ENCODE measurements around the gene GRM7. TPM values are rescaled to one million over a fixed set of nuclear protein-coding genes. Genes with fewer than 3 reads are reported as not detected.

GRM7 gene
- total and polyA plus RNA-seq, 4 experiments from 2014 or later, result not detected

DNA sequence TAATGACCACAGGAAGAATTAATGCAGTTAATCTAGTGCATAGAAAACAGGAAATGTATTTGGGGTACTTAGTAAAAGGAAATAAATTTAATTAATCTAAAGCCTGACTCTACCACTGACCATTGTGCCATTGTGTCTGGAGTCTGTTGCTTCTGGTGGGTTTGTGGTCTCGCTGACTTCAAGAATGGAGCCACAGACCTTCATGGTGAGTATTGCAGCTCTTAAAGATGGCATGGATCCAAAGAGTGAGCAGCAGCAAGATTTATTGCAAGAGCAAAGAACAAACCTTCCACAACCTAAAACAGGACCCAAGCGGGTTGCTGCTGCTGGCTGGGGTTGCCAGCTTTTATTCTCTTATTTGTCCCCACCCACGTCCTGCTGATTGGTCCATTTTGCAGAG is 929.2 kb downstream of the GRM7 start:
- Histone ChIP-seq H3K4me1 (ENCODE audit: insufficient read depth, low read length) (no peaks in the 10 kb centered on the region), H3K9me3 (ENCODE audit: control insufficient read depth in 1 of 2, low read length in 2 of 2) (no peaks in the 10 kb centered on the region), H3K27me3 (ENCODE audit: insufficient read depth, low read length) (no peaks in the 10 kb centered on the region), H3K4me3 (ENCODE audit: low read length in 2 of 2) (no peak overlapping the region), H3K36me3 (ENCODE audit: insufficient read depth, low read length) (no peaks in the 10 kb centered on the region), H3K27ac (ENCODE audit: low read depth, low read length) (no peak overlapping the region)
- H3K27me3 Mint-ChIP-seq, result no peaks in the 10 kb centered on the region
- H3K36me3 Mint-ChIP-seq, result no peaks in the 10 kb centered on the region
- no peak overlapping the region for H3K4me3 Mint-ChIP-seq
- intact Hi-C loops (cut with micrococcal nuclease), result no loop called here
- peaks cover 0 to 10% (median 3%) of the 10 kb centered on the region in 8 donors for H3K9me3 Mint-ChIP-seq
- peaks cover 0 to 2% (median 0%) of the 10 kb centered on the region in 4 donors for H3K4me1 Mint-ChIP-seq
- ChIA-PET POLR2A (ENCODE audit: partially characterized antibody) (no interaction called here), CTCF (ENCODE audit: partially characterized antibody) (no interaction called here)
- no peak for DNase-seq
- no peak overlapping the region for H3K27ac Mint-ChIP-seq

Data from CD4-positive, alpha-beta memory T cell (primary cell).